ENCODE data around the gene ADO.
A peak's percentile ranks its signal among the peaks of the same experiment; 100 is the strongest.

The ADO gene

GRCh38 chr10:62826273-62826672, 21.8 kb downstream of the ADO start:
- ATAC-seq (no peak), DNase-seq (no peak)
- H3K9me3 Mint-ChIP-seq: no peaks in the 10 kb centered on the region
- no peak overlapping the region for H3K27ac Mint-ChIP-seq
- no peak overlapping the region for H3K4me3 Mint-ChIP-seq
- H3K27me3 Mint-ChIP-seq: peaks cover 8% of the 10 kb centered on the region
- H3K4me1 Mint-ChIP-seq: no peaks in the 10 kb centered on the region

GRCh38 chr10:62829622-62830021, 25.1 kb downstream of the ADO start:
- no peak for ATAC-seq
- Mint-ChIP-seq H3K27me3 (peaks cover 8% of the 10 kb centered on the region), H3K9me3 (no peaks in the 10 kb centered on the region), H3K4me1 (no peaks in the 10 kb centered on the region), H3K4me3 (no peak overlapping the region), H3K27ac (no peak overlapping the region)
- no peak for DNase-seq

GRCh38 chr10:62830679-62831078, 26.2 kb downstream of the ADO start:
- no peak for ATAC-seq

GRCh38 chr10:62831346-62831745, 26.8 kb downstream of the ADO start:
- ATAC-seq (no peak), DNase-seq (no peak)
- no peak overlapping the region for H3K4me3 Mint-ChIP-seq
- no peak overlapping the region for H3K27ac Mint-ChIP-seq
- H3K9me3 Mint-ChIP-seq: no peaks in the 10 kb centered on the region
- peaks cover 8% of the 10 kb centered on the region for H3K27me3 Mint-ChIP-seq
- no peaks in the 10 kb centered on the region for H3K4me1 Mint-ChIP-seq

More at GRCh38 chr10:62830679-62831078, 26.2 kb downstream of the ADO start:
- peaks cover 8% of the 10 kb centered on the region for H3K27me3 Mint-ChIP-seq
- H3K27ac Mint-ChIP-seq: peak overlapping the region; percentile 40 to 87
- DNase-seq: no peak
- no peak overlapping the region for H3K4me3 Mint-ChIP-seq
- no peaks in the 10 kb centered on the region for H3K4me1 Mint-ChIP-seq
- no peaks in the 10 kb centered on the region for H3K9me3 Mint-ChIP-seq

- DNase-seq (peak in 1 of 2 donors; percentile 20), ATAC-seq (peak; percentile 72)
- peaks cover 29% of the 10 kb centered on the region for H3K27me3 Mint-ChIP-seq
- no peaks in the 10 kb centered on the region for H3K9me3 Mint-ChIP-seq
- peaks cover 12% of the 10 kb centered on the region for H3K4me1 Mint-ChIP-seq
- H3K4me3 Mint-ChIP-seq: no peak overlapping the region
- H3K27ac Mint-ChIP-seq: no peak overlapping the region
Observed at GRCh38 chr10:62839590-62839989, 35.1 kb downstream of the ADO start.

- DNase-seq (no peak), ATAC-seq (no peak)
- peaks cover 19% of the 10 kb centered on the region for H3K27me3 Mint-ChIP-seq
- H3K9me3 Mint-ChIP-seq: peaks cover 0 to 10% of the 10 kb centered on the region in 2 donors
- H3K4me3 Mint-ChIP-seq: no peak overlapping the region
- peaks cover 21% of the 10 kb centered on the region for H3K4me1 Mint-ChIP-seq
- no peak overlapping the region for H3K27ac Mint-ChIP-seq
Observed at GRCh38 chr10:62842983-62843382, 38.5 kb downstream of the ADO start.

GRCh38 chr10:62843600-62843999, 39.1 kb downstream of the ADO start:
- peaks cover 21% of the 10 kb centered on the region for H3K4me1 Mint-ChIP-seq
- peaks cover 0 to 14% of the 10 kb centered on the region in 2 donors for H3K9me3 Mint-ChIP-seq
- ATAC-seq: peak; percentile 44
- H3K4me3 Mint-ChIP-seq: no peak overlapping the region
- no peak overlapping the region for H3K27ac Mint-ChIP-seq
- DNase-seq: no peak
- peaks cover 19% of the 10 kb centered on the region for H3K27me3 Mint-ChIP-seq

GRCh38 chr10:62844280-62845011, 39.9 kb downstream of the ADO start:
- Mint-ChIP-seq H3K27ac (no peak overlapping the region), H3K4me1 (peaks cover 20% of the 10 kb centered on the region), H3K4me3 (peak overlapping the region; percentile 7 to 62), H3K27me3 (peaks cover 25% of the 10 kb centered on the region), H3K9me3 (peaks cover 5 to 22% of the 10 kb centered on the region in 2 donors)
- ATAC-seq (peak; percentile 78), DNase-seq (peak in 1 of 2 donors; percentile 22)

- no peak for DNase-seq
- peaks cover 36% of the 10 kb centered on the region for H3K4me1 Mint-ChIP-seq
- H3K27me3 Mint-ChIP-seq: peaks cover 17% of the 10 kb centered on the region
- peaks cover 8 to 23% of the 10 kb centered on the region in 2 donors for H3K9me3 Mint-ChIP-seq
- no peak overlapping the region for H3K4me3 Mint-ChIP-seq
- no peak overlapping the region for H3K27ac Mint-ChIP-seq
- ATAC-seq: no peak
Observed at GRCh38 chr10:62847433-62847832, 42.9 kb downstream of the ADO start.

- Mint-ChIP-seq H3K4me3 (no peak overlapping the region), H3K27me3 (peaks cover 11% of the 10 kb centered on the region), H3K4me1 (peaks cover 50% of the 10 kb centered on the region), H3K9me3 (peaks cover 8 to 23% of the 10 kb centered on the region in 2 donors), H3K27ac (peak overlapping the region in 1 of 2 donors; percentile 48)
- ATAC-seq (no peak), DNase-seq (no peak)
Observed at GRCh38 chr10:62850646-62851045, 46.1 kb downstream of the ADO start.

- Mint-ChIP-seq H3K4me1 (peaks cover 58% of the 10 kb centered on the region), H3K27me3 (peaks cover 11% of the 10 kb centered on the region), H3K27ac (no peak overlapping the region), H3K9me3 (peaks cover 8 to 22% of the 10 kb centered on the region in 2 donors), H3K4me3 (no peak overlapping the region)
- ATAC-seq: no peak
- peak in 1 of 2 donors; percentile 18 for DNase-seq
Observed at GRCh38 chr10:62851442-62851841, 46.9 kb downstream of the ADO start.

GRCh38 chr10:62852961-62853702, 48.6 kb downstream of the ADO start:
- ATAC-seq: peak; percentile 81
- H3K4me3 Mint-ChIP-seq: peak overlapping the region; percentile 59 to 73
- H3K27ac Mint-ChIP-seq: peak overlapping the region; percentile 75 to 79

GRCh38 chr10:62853710-62854109, 49.2 kb downstream of the ADO start:
- peaks cover 8 to 9% of the 10 kb centered on the region in 2 donors for H3K9me3 Mint-ChIP-seq
- H3K27ac Mint-ChIP-seq: peak overlapping the region; percentile 75 to 79
- ATAC-seq (peak; percentile 75), DNase-seq (peak; percentile 44 to 78)
- peaks cover 11% of the 10 kb centered on the region for H3K27me3 Mint-ChIP-seq
- peak overlapping the region; percentile 59 to 73 for H3K4me3 Mint-ChIP-seq
- peaks cover 64% of the 10 kb centered on the region for H3K4me1 Mint-ChIP-seq

More at GRCh38 chr10:62852961-62853702, 48.6 kb downstream of the ADO start:
- peak; percentile 53 to 76 for DNase-seq
- Mint-ChIP-seq H3K27me3 (peaks cover 11% of the 10 kb centered on the region), H3K4me1 (peaks cover 64% of the 10 kb centered on the region), H3K9me3 (peaks cover 8 to 13% of the 10 kb centered on the region in 2 donors)

GRCh38 chr10:62856021-62856420, 51.5 kb downstream of the ADO start:
- Mint-ChIP-seq H3K27me3 (no peaks in the 10 kb centered on the region), H3K27ac (peak overlapping the region in 1 of 2 donors; percentile 93), H3K9me3 (no peaks in the 10 kb centered on the region), H3K4me3 (peak overlapping the region in 1 of 2 donors; percentile 38), H3K4me1 (peaks cover 62% of the 10 kb centered on the region)
- peak; percentile 49 for ATAC-seq
- DNase-seq: no peak
